GM12878 (cell line): ENCODE measurements around the gene TRPM8. TPM values are rescaled to one million over a fixed set of nuclear protein-coding genes. Genes with fewer than 3 reads are reported as not detected.

Source experiments
- ATAC-seq: fragments of 200-7000 bp; cut with Tn5 transposase; 3 replicates; pipeline ENCODE4 v1.9.1; 2020; ENCODE audit warnings: mild to moderate bottlenecking, moderate library complexity
- BruUV-seq: library from RNA; stranded (reverse); fragments of 400-500 nt; replicated peaks from 2 replicates; lab custom pipeline; 2021; lab: Mats Ljungman, UMichigan
- CTCF ChIA-PET: fragments of 300-600 bp; sonication (Branson Sonifier 250); formaldehyde crosslinking; extraction: SDS; loops from one replicate; lab custom pipeline; 2021; ENCODE audit warnings: inconsistent platforms; lab: Yijun Ruan, JAX
- POLR2A ChIA-PET: fragments of 350-600 bp; formaldehyde crosslinking; extraction: SDS; loops from one replicate; lab custom pipeline; 2021; ENCODE audit warnings: inconsistent platforms; lab: Charles Lee
- RAD21 ChIA-PET: fragments of 300-600 bp; sonication (Branson Sonifier 250); formaldehyde crosslinking; loops from one replicate; lab custom pipeline; 2023; ENCODE audit warnings: antibody characterized with exemption; ENCODE audit not compliant: unreplicated experiment; lab: Charles Lee
- SMC1A ChIA-PET: fragments of 300-600 bp; sonication (Branson Sonifier 250); formaldehyde crosslinking; loops from one replicate; lab custom pipeline; 2023; ENCODE audit not compliant: unreplicated experiment, uncharacterized antibody; lab: Charles Lee
- DNase-seq: peaks from one replicate; pipeline ENCODE4 v3.0.0-alpha.2; 2011; ENCODE audit warnings: low read depth, low spot score
- FAIRE-seq: peaks from 3 replicates; lab custom pipeline; 2011; peaks lifted over from hg19 to GRCh38; lab: Jason Lieb, UNC
- H2AFZ ChIP-seq: 2 replicates; pipeline ENCODE4 v1.6.0; 2011; ENCODE audit warnings: low read depth, low read length, control low read depth; ENCODE audit not compliant: control insufficient read depth
- H3K27ac ChIP-seq: 2 replicates; pipeline ENCODE4 v1.5.1; 2011; ENCODE audit warnings: control low read depth; ENCODE audit not compliant: control insufficient read depth, insufficient read depth
- H3K27me3 ChIP-seq, 2 experiments: replicated peaks in 1 of 2; 2 replicates each; pipeline versions ENCODE4 v1.6.0 to v1.6.1; 2011; ENCODE audit warnings: low read length in 1 of 2; ENCODE audit not compliant: control insufficient read depth in 2 of 2, insufficient read depth in 2 of 2
- H3K36me3 ChIP-seq, 2 experiments: 2 replicates each; pipeline ENCODE4 v1.5.1; 2011; ENCODE audit warnings: low read length in 1 of 2; ENCODE audit not compliant: control insufficient read depth in 2 of 2, insufficient read depth in 2 of 2
- H3K4me1 ChIP-seq: 2 replicates; pipeline ENCODE4 v1.6.1; 2011; ENCODE audit warnings: mild to moderate bottlenecking, low read length, moderate library complexity, mixed read lengths; ENCODE audit not compliant: control insufficient read depth, insufficient read depth
- H3K4me2 ChIP-seq: 2 replicates; pipeline ENCODE4 v1.6.0; 2011; ENCODE audit warnings: control low read depth; ENCODE audit not compliant: control insufficient read depth, insufficient read depth
- H3K4me3 ChIP-seq: fragments of 200-600 bp; sonication (generic); 2 replicates; pipeline ENCODE4 v1.5.1; 2016
- H3K79me2 ChIP-seq: 2 replicates; pipeline ENCODE4 v1.6.0; 2011; ENCODE audit warnings: low read length; ENCODE audit not compliant: control insufficient read depth, insufficient read depth
- H3K9ac ChIP-seq: 2 replicates; pipeline ENCODE4 v1.8.0; 2011; ENCODE audit warnings: low read length, control low read depth, mixed read lengths; ENCODE audit not compliant: control insufficient read depth, insufficient read depth
- H3K9me3 ChIP-seq: replicated peaks from 3 replicates; pipeline ENCODE4 v1.5.1; 2011; ENCODE audit warnings: mild to moderate bottlenecking, low read length; ENCODE audit not compliant: control insufficient read depth, insufficient read depth
- H4K20me1 ChIP-seq: 2 replicates; pipeline ENCODE4 v1.6.0; 2011; ENCODE audit not compliant: control insufficient read depth, insufficient read depth
- CREB1 ChIP-seq: IDR thresholded peaks from 2 replicates; pipeline ENCODE4 v1.6.1; 2012; ENCODE audit warnings: low read depth, mild to moderate bottlenecking, inconsistent platforms
- IKZF2 ChIP-seq, 2 experiments: fragments of 450-650 bp; IDR thresholded peaks; 2 replicates each; pipeline ENCODE4 v1.6.1; 2017; ENCODE audit warnings: mild to moderate bottlenecking in 2 of 2, moderate library complexity in 2 of 2
- JUNB ChIP-seq: IDR thresholded peaks from 2 replicates; pipeline ENCODE4 v1.6.1; 2016; ENCODE audit warnings: antibody characterized with exemption, mild to moderate bottlenecking
- PBX3 ChIP-seq: IDR thresholded peaks from 2 replicates; pipeline ENCODE4 v1.6.1; 2011; ENCODE audit warnings: mild to moderate bottlenecking, low read depth, low read length, moderate library complexity; ENCODE audit not compliant: insufficient replicate concordance
- POU2F2 ChIP-seq: IDR thresholded peaks from 3 replicates; pipeline ENCODE4 v1.6.1; 2011; ENCODE audit warnings: low read depth, mild to moderate bottlenecking, low read length, borderline replicate concordance
- ZBTB11 ChIP-seq: fragments of 450-650 bp; formaldehyde crosslinking; IDR thresholded peaks from 2 replicates; pipeline ENCODE4 v1.5.0; 2022; ENCODE audit warnings: mild to moderate bottlenecking, missing genetic modification characterization
- ZNF592 ChIP-seq: fragments of 450-650 bp; IDR thresholded peaks from 2 replicates; pipeline ENCODE4 v1.6.1; 2017; ENCODE audit warnings: mild to moderate bottlenecking, moderate library complexity
- WGBS: methylation state at CpG from one replicate; pipeline ENCODE4 v1.1.6; 2016; ENCODE audit warnings: low lambda C conversion rate; ENCODE audit not compliant: insufficient replicate concordance, insufficient coverage; ENCODE audit errors: missing lambda C conversion rate; 5-methylcytosine and 5-hydroxymethylcytosine counted together
- in situ Hi-C: fragments of 300-500 bp; cut with MboI; formaldehyde crosslinking; loops from 9 replicates; pipeline ENCODE4 v1.14.3; 2018; ENCODE audit warnings: mixed read lengths
- intact Hi-C: fragments of 100-400 bp; cut with micrococcal nuclease; formaldehyde crosslinking; loops from one replicate; pipeline ENCODE4 v1.14.2; 2022; ENCODE audit not compliant: unreplicated experiment
- polyA plus RNA-seq, 11 experiments: library from polyadenylated mRNA; depleted of rRNA in 4 of 11; unstranded in 6 of 11; stranded (reverse) in 5 of 11; fragments of >200 nt; fragmentation: Nextera tagmentation in 4 of 11; fragmentation: Illumina TruSeq in 1 of 11; extraction: Ambion mirVana in 4 of 11; extraction: Trizol in 1 of 11; gene quantifications; 1 replicate in 1 of 11; 2 replicates in 10 of 11; pipeline versions ENCODE4 v1.2.1 to v1.2.3, GENCODE V29; 2011 to 2016; ENCODE audit warnings: inconsistent platforms in 2 of 11, missing spikeins in 2 of 11, low read depth in 1 of 11
- total RNA-seq, 4 experiments: library from RNA; depleted of rRNA in 3 of 4; stranded (reverse); fragments of >200 nt in 3 of 4; fragmentation: Illumina TruSeq in 1 of 4; extraction: Trizol in 1 of 4; gene quantifications; 2 replicates each; pipeline versions ENCODE4 v1.2.1 to v1.2.3, GENCODE V29; 2013 to 2021

TRPM8 gene
- total and polyA plus RNA-seq, 10 of the 15 experiments (the other 5 are each of a cell fraction or from before 2014, with no cell fraction given): 3.9 TPM; not detected in 9

- 3% methylated on average over 1 of the region's 1 CpG for WGBS
- Histone ChIP-seq H3K9ac (no peak overlapping the region), H3K4me1 (no peaks in the 10 kb centered on the region), H4K20me1 (no peaks in the 10 kb centered on the region), H3K36me3 (no peaks in the 10 kb centered on the region), H2AFZ (no peak overlapping the region), H3K4me3 (no peak overlapping the region), H3K4me2 (no peak overlapping the region), H3K27me3 (no peaks in the 10 kb centered on the region), H3K79me2 (no peaks in the 10 kb centered on the region), H3K9me3 (no peaks in the 10 kb centered on the region; the same call in 2 of the 3 replicates), H3K27ac (no peak overlapping the region)
- CTCF ChIA-PET: no interaction called here
- TF ChIP-seq ZBTB11: no peak
- no peak for TF ChIP-seq IKZF2 (IDR thresholded peaks at IDR 0.05)
- TF ChIP-seq JUNB: peak; percentile 72
- ATAC-seq (no peak; the same call in 2 of the 3 replicates), FAIRE-seq (no peak), DNase-seq (no peak)
- POLR2A ChIA-PET: no interaction called here
- in situ Hi-C loops (no loop called here), intact Hi-C loops (no loop called here)
- RAD21 ChIA-PET: no interaction called here
- BruUV-seq: no TSS peak
- SMC1A ChIA-PET: no interaction called here
These were observed 27.5 kb downstream of the TRPM8 start for GRCh38 chr2:233944722-233945121.

GRCh38 chr2:233945146-233945545 lies 28.0 kb downstream of the TRPM8 start:
- Histone ChIP-seq H3K4me1 (no peaks in the 10 kb centered on the region), H3K9ac (no peak overlapping the region), H3K27ac (no peak overlapping the region), H3K4me2 (no peak overlapping the region), H2AFZ (no peak overlapping the region), H3K9me3 (no peaks in the 10 kb centered on the region; the same call in 2 of the 3 replicates), H3K79me2 (no peaks in the 10 kb centered on the region), H3K27me3 (no peaks in the 10 kb centered on the region), H3K36me3 (no peaks in the 10 kb centered on the region), H3K4me3 (no peak overlapping the region), H4K20me1 (no peaks in the 10 kb centered on the region)
- SMC1A ChIA-PET: no interaction called here
- CTCF ChIA-PET: no interaction called here
- POLR2A ChIA-PET: no interaction called here
- DNase-seq (no peak), FAIRE-seq (no peak), ATAC-seq (no peak)
- in situ Hi-C loops (no loop called here), intact Hi-C loops (no loop called here)
- RAD21 ChIA-PET: no interaction called here
- 42% methylated on average over 3 of the region's 3 CpGs for WGBS
- no TSS peak for BruUV-seq
- TF ChIP-seq PBX3 (no peak), ZNF592 (no peak), POU2F2 (no peak), CREB1 (no peak)
